Lower leg skin (tissue), 3 donors: ENCODE measurements around the gene PPCDC.

Source experiments
- CTCF ChIP-seq, 3 donors: fragments of 450-650 bp; IDR thresholded peaks; one replicate each; pipeline ENCODE4 v1.5.1; 2016; ENCODE audit warnings: antibody characterized with exemption in 3 of 3, mild to moderate bottlenecking in 3 of 3, moderate library complexity in 2 of 3
- POLR2A ChIP-seq, 2 donors: fragments of 450-650 bp; IDR thresholded peaks; one replicate each; pipeline ENCODE4 v1.6.1; 2016 to 2017; ENCODE audit warnings: antibody characterized with exemption in 2 of 2, mild to moderate bottlenecking in 1 of 2, moderate library complexity in 1 of 2

DNA sequence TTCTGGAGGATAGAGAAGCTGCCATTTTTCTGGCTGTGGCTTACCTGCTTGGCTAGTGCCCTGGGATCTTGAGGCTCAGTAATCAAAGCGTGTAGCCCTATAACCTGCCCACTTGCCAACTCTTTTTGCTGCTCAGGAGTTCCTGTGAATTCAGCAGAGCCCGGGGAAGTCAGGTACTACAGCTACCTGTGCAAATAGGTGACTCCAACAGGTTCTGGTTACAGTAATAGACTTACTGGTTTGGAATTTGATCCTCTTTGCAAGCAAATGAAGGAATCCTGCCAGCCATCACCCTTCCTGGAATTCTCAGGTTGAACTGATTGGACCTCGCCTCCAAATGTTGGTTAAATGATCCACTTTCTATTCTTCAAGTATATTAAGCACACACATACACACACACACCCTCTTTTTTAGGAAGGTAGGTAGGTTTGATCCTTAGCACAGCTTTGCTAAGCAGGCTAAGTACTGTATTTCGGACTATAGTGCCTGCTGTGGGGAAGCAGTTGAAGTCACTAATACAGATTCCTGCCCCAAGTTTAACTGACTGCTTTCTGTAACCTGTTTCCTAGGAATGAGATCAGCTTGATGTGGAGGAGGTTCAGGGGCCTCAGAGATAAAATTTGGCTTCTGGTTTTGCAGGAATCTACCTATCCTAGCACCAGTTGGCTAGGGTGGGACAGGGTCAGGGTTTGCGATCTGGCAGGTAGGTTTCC, 2.3 kb downstream of the PPCDC start:
- TF ChIP-seq CTCF (IDR thresholded peaks at IDR 0.05) (no peak), POLR2A (IDR thresholded peaks at IDR 0.05) (no peak)
